HCT116 (cell line): ENCODE results near the gene DOCK7. TPM values are rescaled to one million over a fixed set of nuclear protein-coding genes. Genes with fewer than 3 reads are reported as not detected.
"Not testable (repeated sequence)": the region's sequence is repeated elsewhere in the genome, so short reads cannot be mapped to it uniquely, and the experiment has no call there.

ENCODE experiments used
- ATAC-seq: fragments of 200-7000 bp; cut with Tn5 transposase; 2 replicates; pipeline ENCODE4 v1.9.1; 2020; ENCODE audit warnings: mild to moderate bottlenecking, moderate library complexity
- BruUV-seq: library from RNA; stranded (reverse); fragments of 400-500 nt; replicated peaks from 2 replicates; lab custom pipeline; 2021; lab: Mats Ljungman, UMichigan
- CTCF ChIA-PET: fragments of 300-600 bp; sonication (Branson Sonifier 250); formaldehyde crosslinking; loops from one replicate; lab custom pipeline; 2021; ENCODE audit warnings: antibody characterized with exemption; lab: Charles Lee
- POLR2A ChIA-PET: fragments of 300-600, 350-600 bp; sonication (Branson Sonifier 250); formaldehyde crosslinking; loops from one replicate; lab custom pipeline; 2021; ENCODE audit warnings: antibody characterized with exemption; lab: Charles Lee
- RAD21 ChIA-PET, 2 experiments: fragments of 300-600 bp; sonication (Branson Sonifier 250); formaldehyde crosslinking; loops; one replicate each; lab custom pipeline; 2023; ENCODE audit warnings: low total read pairs in 2 of 2; ENCODE audit not compliant: uncharacterized antibody in 2 of 2, unreplicated experiment in 2 of 2, low non-redundant PET in 1 of 2; lab: Charles Lee
- DNase-seq: peaks from one replicate; pipeline ENCODE4 v3.0.0-alpha.2; 2010; ENCODE audit warnings: low read depth, low spot score
- H2AFZ ChIP-seq: fragments of 200-600 bp; shearing (Covaris generic), sonication (generic); 2 replicates; pipeline ENCODE4 v1.6.1; 2017; ENCODE audit warnings: low read depth, mixed run types, mixed read lengths, antibody characterized with exemption, low read length; ENCODE audit not compliant: poor library complexity, severe bottlenecking
- H3K27ac ChIP-seq: 2 replicates; pipeline ENCODE4 v1.5.1; 2012; ENCODE audit warnings: low read depth, low read length
- H3K27me3 ChIP-seq: fragments of 200-600 bp; sonication (generic); 2 replicates; pipeline ENCODE4 v1.6.1; 2016; ENCODE audit warnings: mixed run types, low read length, mixed read lengths; ENCODE audit not compliant: insufficient read depth
- H3K36me3 ChIP-seq, 2 experiments: fragments of 200-500 bp in 1 of 2; fragments of 200-600 bp in 1 of 2; sonication (Bioruptor generic) in 1 of 2; sonication (generic) in 1 of 2; 2 replicates each; pipeline versions ENCODE4 v1.5.1 to v1.6.1; 2014 to 2016; ENCODE audit warnings: low read length in 2 of 2, inconsistent platforms in 1 of 2, mixed read lengths in 1 of 2, mixed run types in 1 of 2; ENCODE audit not compliant: insufficient read depth in 2 of 2, control insufficient read depth in 1 of 2
- H3K4me1 ChIP-seq, 2 experiments: fragments of 200-600 bp in 1 of 2; sonication (generic) in 1 of 2; 2 replicates each; pipeline versions ENCODE4 v1.5.1 to v1.6.1; 2012 to 2017; ENCODE audit warnings: low read length in 2 of 2, inconsistent platforms in 1 of 2, mild to moderate bottlenecking in 1 of 2, mixed read lengths in 1 of 2, mixed run types in 1 of 2, moderate library complexity in 1 of 2; ENCODE audit not compliant: insufficient read depth in 2 of 2, control insufficient read depth in 1 of 2
- H3K4me2 ChIP-seq: fragments of 200-600 bp; sonication (generic); 2 replicates; pipeline ENCODE4 v1.6.1; 2017; ENCODE audit warnings: mixed run types, low read length, mixed read lengths
- H3K4me3 ChIP-seq, 2 experiments: fragments of 200-600 bp in 1 of 2; sonication (generic) in 1 of 2; replicated peaks in 1 of 2; 2 replicates each; pipeline ENCODE4 v1.5.1; 2011 to 2016; ENCODE audit warnings: low read length in 2 of 2, control low read depth in 1 of 2, low read depth in 1 of 2, mild to moderate bottlenecking in 1 of 2, mixed read lengths in 1 of 2, mixed run types in 1 of 2
- H3K79me2 ChIP-seq: fragments of 200-600 bp; sonication (generic); 2 replicates; pipeline ENCODE4 v1.6.1; 2017; ENCODE audit warnings: mild to moderate bottlenecking, mixed run types, low read length, moderate library complexity, mixed read lengths; ENCODE audit not compliant: insufficient read depth
- H3K9ac ChIP-seq: fragments of 200-600 bp; sonication (generic); 2 replicates; pipeline ENCODE4 v1.6.1; 2016; ENCODE audit warnings: low read length, mixed read lengths
- H3K9me2 ChIP-seq: fragments of 200-600 bp; sonication (generic), shearing (Covaris generic); 2 replicates; pipeline ENCODE4 v1.6.1; 2017; ENCODE audit warnings: mixed run types, mild to moderate bottlenecking, moderate library complexity; ENCODE audit not compliant: insufficient read depth
- H3K9me3 ChIP-seq, 2 experiments: fragments of 200-500 bp in 1 of 2; fragments of 200-600 bp in 1 of 2; sonication (Bioruptor generic) in 1 of 2; sonication (generic) in 1 of 2; 2 replicates each; pipeline ENCODE4 v1.6.1; 2014 to 2017; ENCODE audit warnings: low read length in 2 of 2, mixed read lengths in 2 of 2, inconsistent platforms in 1 of 2, low read depth in 1 of 2, mild to moderate bottlenecking in 1 of 2, mixed run types in 1 of 2, moderate library complexity in 1 of 2; ENCODE audit not compliant: control insufficient read depth in 1 of 2, insufficient read depth in 1 of 2
- H4K20me1 ChIP-seq: fragments of 200-600 bp; sonication (generic), shearing (Covaris generic); 2 replicates; pipeline ENCODE4 v1.6.1; 2017; ENCODE audit warnings: mixed run types, mild to moderate bottlenecking, moderate library complexity; ENCODE audit not compliant: insufficient read depth
- CEBPB ChIP-seq: IDR thresholded peaks from 2 replicates; pipeline ENCODE4 v1.6.1; 2012; ENCODE audit warnings: low read depth
- ELF1 ChIP-seq: IDR thresholded peaks from 2 replicates; pipeline ENCODE4 v1.6.1; 2012; ENCODE audit warnings: low read depth, borderline replicate concordance
- EZH2 ChIP-seq: fragments of 200-600 bp; sonication (generic); IDR thresholded peaks from 2 replicates; pipeline ENCODE4 v1.6.1; 2017; ENCODE audit warnings: antibody characterized with exemption, mixed run types
- EZH2phosphoT487 ChIP-seq: fragments of 200-600 bp; IDR thresholded peaks from 2 replicates; pipeline ENCODE4 v1.6.1; 2018; ENCODE audit warnings: antibody characterized with exemption, borderline replicate concordance
- FOSL1 ChIP-seq: IDR thresholded peaks from 2 replicates; pipeline ENCODE4 v1.6.1; 2012; ENCODE audit warnings: low read depth
- JUND ChIP-seq: IDR thresholded peaks from 2 replicates; pipeline ENCODE4 v1.6.1; 2012
- POLR2A ChIP-seq: IDR thresholded peaks from 2 replicates; pipeline ENCODE4 v1.7.0; 2011; ENCODE audit warnings: borderline replicate concordance; ENCODE audit not compliant: insufficient read depth, insufficient read length; ENCODE audit errors: extremely low read depth
- POLR2AphosphoS5 ChIP-seq: IDR thresholded peaks from 2 replicates; pipeline ENCODE4 v1.6.1; 2011; ENCODE audit warnings: mild to moderate bottlenecking, low read depth, low read length, moderate library complexity
- SP1 ChIP-seq: IDR thresholded peaks from 2 replicates; pipeline ENCODE4 v1.6.1; 2012; ENCODE audit warnings: low read depth
- TCF7L2 ChIP-seq: IDR thresholded peaks from 2 replicates; pipeline ENCODE4 v1.7.0; 2011; ENCODE audit warnings: borderline replicate concordance, inconsistent platforms; ENCODE audit not compliant: insufficient read depth, insufficient read length; ENCODE audit errors: extremely low read depth
- YY1 ChIP-seq: IDR thresholded peaks from 2 replicates; pipeline ENCODE4 v1.6.1; 2011; ENCODE audit warnings: low read length, low read depth, moderate library complexity, mild to moderate bottlenecking; ENCODE audit not compliant: insufficient replicate concordance; ENCODE audit errors: extremely low read depth
- intact Hi-C: fragments of 100-400 bp; cut with micrococcal nuclease; formaldehyde crosslinking; loops from 2 replicates; pipeline ENCODE4 v1.10.0; 2022
- total RNA-seq: library from RNA; stranded (reverse); gene quantifications from one replicate; pipeline ENCODE4 v1.2.1, GENCODE V29; 2021; ENCODE audit not compliant: unreplicated experiment
- TF ChIP-seq, protein P1 (sequence below), 3 experiments: fragments of 200-600 bp in 1 of 3; sonication (generic) in 1 of 3; IDR thresholded peaks in 2 of 3; conservative IDR thresholded peaks in 1 of 3; 2 replicates each; pipeline ENCODE4 v1.5.1; 2012 to 2017; ENCODE audit warnings: low read depth in 2 of 3, low read length in 2 of 3, antibody characterized with exemption in 1 of 3, borderline replicate concordance in 1 of 3, control low read depth in 1 of 3, mild to moderate bottlenecking in 1 of 3, mixed read lengths in 1 of 3, mixed run types in 1 of 3, moderate library complexity in 1 of 3; ENCODE audit not compliant: insufficient read depth in 1 of 3
- TF ChIP-seq, protein P2 (sequence below): IDR thresholded peaks from 2 replicates; pipeline ENCODE4 v1.6.1; 2012; ENCODE audit warnings: low read depth
- TF ChIP-seq, protein P3 (sequence below): IDR thresholded peaks from 2 replicates; pipeline ENCODE4 v1.6.1; 2012

DOCK7 gene
- total RNA-seq, 1 experiment from 2014 or later = 49.0 TPM

DNA sequence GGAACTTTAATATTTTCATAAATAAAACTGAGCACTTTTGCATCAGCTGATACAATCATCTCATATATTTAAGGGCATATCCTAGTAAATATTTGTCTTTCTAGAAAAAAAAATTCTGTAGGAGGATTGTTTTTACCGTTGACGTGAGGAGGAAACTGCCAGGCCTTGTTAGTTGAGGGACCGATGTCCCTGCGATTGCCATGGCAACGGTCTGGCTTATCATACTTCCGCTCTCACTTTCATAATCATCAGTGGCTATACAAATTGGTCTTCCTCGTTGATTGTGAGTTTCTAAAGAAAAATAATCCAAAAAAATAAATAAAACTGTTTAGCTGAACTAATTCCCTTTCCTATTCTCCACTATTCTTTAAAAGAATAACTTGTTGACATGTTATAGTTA lies 160.2 kb downstream of the DOCK7 start (continued):
- TF ChIP-seq POLR2A = no peak
- no peak for TF ChIP-seq POLR2AphosphoS5
- TF ChIP-seq SP1 = no peak
- no peak for TF ChIP-seq TCF7L2
- TF ChIP-seq ELF1 = no peak
- no peak for TF ChIP-seq EZH2
- TF ChIP-seq FOSL1 = no peak

DNA sequence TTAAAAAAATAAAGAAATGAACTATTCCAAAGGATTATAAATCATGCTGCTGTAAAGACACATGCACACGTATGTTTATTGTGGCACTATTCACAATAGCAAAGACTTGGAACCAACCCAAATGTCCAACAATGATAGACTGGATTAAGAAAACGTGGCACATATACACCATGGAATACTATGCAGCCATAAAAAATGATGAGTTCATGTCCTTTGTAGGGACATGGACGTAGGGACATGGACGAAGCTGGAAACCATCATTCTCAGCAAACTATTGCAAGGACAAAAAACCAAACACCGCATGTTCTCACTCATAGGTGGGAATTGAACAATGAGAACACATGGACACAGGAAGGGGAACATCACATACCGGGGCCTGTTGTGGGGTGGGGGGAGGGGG lies 160.8 kb downstream of the DOCK7 start:
- H3K27ac ChIP-seq, BruUV-seq, POLR2A ChIA-PET, H3K79me2 ChIP-seq, H3K9me2 ChIP-seq, H3K4me2 ChIP-seq, DNase-seq, intact Hi-C loops, H3K9me3 ChIP-seq, H3K36me3 ChIP-seq, CTCF ChIA-PET, H3K9ac ChIP-seq, H2AFZ ChIP-seq, H3K4me3 ChIP-seq, H3K27me3 ChIP-seq, RAD21 ChIA-PET, ATAC-seq, H4K20me1 ChIP-seq, H3K4me1 ChIP-seq: not testable (repeated sequence)

DNA sequence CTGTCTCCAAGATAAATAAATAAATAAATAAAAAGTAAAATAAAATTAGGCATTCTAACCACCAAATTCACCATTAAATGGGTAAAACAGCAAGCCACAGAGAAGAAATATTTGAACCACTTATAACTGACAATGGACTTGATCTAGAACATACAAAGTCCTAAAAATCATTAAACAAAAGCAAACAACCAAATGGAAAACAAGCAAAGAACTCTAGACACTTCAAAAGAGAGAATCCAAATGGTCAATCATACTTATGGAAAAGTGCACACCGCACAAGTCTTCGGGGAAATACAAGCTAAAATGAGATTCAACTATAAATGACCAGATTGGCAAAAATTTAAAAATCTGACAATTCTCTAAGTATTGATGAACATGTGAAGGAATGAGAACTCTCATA lies 164.3 kb downstream of the DOCK7 start:
- H3K9ac ChIP-seq = no peak overlapping the region
- ChIA-PET CTCF (no interaction called here), RAD21 (no interaction called here), POLR2A (no interaction called here)
- no peaks in the 10 kb centered on the region for H3K4me1 ChIP-seq
- no peak overlapping the region for H3K4me2 ChIP-seq
- DNase-seq (no peak), ATAC-seq (no peak)
- intact Hi-C loops = no loop called here
- no peaks in the 10 kb centered on the region for H3K36me3 ChIP-seq
- H2AFZ ChIP-seq = no peak overlapping the region
- H3K27ac ChIP-seq = no peak overlapping the region
- H3K9me3 ChIP-seq = no peaks in the 10 kb centered on the region
- no peaks in the 10 kb centered on the region for H4K20me1 ChIP-seq
- H3K9me2 ChIP-seq = no peaks in the 10 kb centered on the region
- no TSS peak for BruUV-seq
- H3K27me3 ChIP-seq = no peaks in the 10 kb centered on the region
- no peak overlapping the region for H3K4me3 ChIP-seq
- no peaks in the 10 kb centered on the region for H3K79me2 ChIP-seq
- no peak for TF ChIP-seq EZH2
- TF ChIP-seq, protein P1, sequence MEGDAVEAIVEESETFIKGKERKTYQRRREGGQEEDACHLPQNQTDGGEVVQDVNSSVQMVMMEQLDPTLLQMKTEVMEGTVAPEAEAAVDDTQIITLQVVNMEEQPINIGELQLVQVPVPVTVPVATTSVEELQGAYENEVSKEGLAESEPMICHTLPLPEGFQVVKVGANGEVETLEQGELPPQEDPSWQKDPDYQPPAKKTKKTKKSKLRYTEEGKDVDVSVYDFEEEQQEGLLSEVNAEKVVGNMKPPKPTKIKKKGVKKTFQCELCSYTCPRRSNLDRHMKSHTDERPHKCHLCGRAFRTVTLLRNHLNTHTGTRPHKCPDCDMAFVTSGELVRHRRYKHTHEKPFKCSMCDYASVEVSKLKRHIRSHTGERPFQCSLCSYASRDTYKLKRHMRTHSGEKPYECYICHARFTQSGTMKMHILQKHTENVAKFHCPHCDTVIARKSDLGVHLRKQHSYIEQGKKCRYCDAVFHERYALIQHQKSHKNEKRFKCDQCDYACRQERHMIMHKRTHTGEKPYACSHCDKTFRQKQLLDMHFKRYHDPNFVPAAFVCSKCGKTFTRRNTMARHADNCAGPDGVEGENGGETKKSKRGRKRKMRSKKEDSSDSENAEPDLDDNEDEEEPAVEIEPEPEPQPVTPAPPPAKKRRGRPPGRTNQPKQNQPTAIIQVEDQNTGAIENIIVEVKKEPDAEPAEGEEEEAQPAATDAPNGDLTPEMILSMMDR (IDR thresholded peaks at IDR 0.05 in 2 of 3, conservative IDR thresholded peaks at IDR 0.05 in 1 of 3; ENCODE audit: borderline replicate concordance in 1 of 3, insufficient read depth in 1 of 3, low read depth in 2 of 3, low read length in 2 of 3) = no peak
- no peak for TF ChIP-seq YY1
- TF ChIP-seq FOSL1 = no peak
- TF ChIP-seq EZH2phosphoT487 = no peak
- TF ChIP-seq, protein P2, sequence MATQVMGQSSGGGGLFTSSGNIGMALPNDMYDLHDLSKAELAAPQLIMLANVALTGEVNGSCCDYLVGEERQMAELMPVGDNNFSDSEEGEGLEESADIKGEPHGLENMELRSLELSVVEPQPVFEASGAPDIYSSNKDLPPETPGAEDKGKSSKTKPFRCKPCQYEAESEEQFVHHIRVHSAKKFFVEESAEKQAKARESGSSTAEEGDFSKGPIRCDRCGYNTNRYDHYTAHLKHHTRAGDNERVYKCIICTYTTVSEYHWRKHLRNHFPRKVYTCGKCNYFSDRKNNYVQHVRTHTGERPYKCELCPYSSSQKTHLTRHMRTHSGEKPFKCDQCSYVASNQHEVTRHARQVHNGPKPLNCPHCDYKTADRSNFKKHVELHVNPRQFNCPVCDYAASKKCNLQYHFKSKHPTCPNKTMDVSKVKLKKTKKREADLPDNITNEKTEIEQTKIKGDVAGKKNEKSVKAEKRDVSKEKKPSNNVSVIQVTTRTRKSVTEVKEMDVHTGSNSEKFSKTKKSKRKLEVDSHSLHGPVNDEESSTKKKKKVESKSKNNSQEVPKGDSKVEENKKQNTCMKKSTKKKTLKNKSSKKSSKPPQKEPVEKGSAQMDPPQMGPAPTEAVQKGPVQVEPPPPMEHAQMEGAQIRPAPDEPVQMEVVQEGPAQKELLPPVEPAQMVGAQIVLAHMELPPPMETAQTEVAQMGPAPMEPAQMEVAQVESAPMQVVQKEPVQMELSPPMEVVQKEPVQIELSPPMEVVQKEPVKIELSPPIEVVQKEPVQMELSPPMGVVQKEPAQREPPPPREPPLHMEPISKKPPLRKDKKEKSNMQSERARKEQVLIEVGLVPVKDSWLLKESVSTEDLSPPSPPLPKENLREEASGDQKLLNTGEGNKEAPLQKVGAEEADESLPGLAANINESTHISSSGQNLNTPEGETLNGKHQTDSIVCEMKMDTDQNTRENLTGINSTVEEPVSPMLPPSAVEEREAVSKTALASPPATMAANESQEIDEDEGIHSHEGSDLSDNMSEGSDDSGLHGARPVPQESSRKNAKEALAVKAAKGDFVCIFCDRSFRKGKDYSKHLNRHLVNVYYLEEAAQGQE = no peak
- TF ChIP-seq, protein P3, sequence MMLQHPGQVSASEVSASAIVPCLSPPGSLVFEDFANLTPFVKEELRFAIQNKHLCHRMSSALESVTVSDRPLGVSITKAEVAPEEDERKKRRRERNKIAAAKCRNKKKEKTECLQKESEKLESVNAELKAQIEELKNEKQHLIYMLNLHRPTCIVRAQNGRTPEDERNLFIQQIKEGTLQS = no peak
- no peak for TF ChIP-seq CEBPB
- no peak for TF ChIP-seq ELF1
- no peak for TF ChIP-seq POLR2A
- no peak for TF ChIP-seq JUND
